Bronchial epithelial cell (primary cell): ENCODE data around the gene RIMBP2. TPM values are rescaled to one million over a fixed set of nuclear protein-coding genes. Genes with fewer than 3 reads are reported as not detected.

Source experiments
- DNase-seq: peaks from one replicate; pipeline ENCODE4 v3.0.0-alpha.2; 2010; ENCODE audit warnings: low read depth
- FAIRE-seq: peaks from 2 replicates; lab custom pipeline; 2011; peaks lifted over from hg19 to GRCh38; lab: Jason Lieb, UNC
- H3K27me3 ChIP-seq: 2 replicates; pipeline ENCODE4 v1.5.1; 2011; ENCODE audit warnings: low read length; ENCODE audit not compliant: control insufficient read depth, insufficient read depth
- H3K36me3 ChIP-seq: 2 replicates; pipeline ENCODE4 v1.5.1; 2011; ENCODE audit warnings: low read length; ENCODE audit not compliant: control insufficient read depth, insufficient read depth
- H3K4me3 ChIP-seq: 2 replicates; pipeline ENCODE4 v1.5.1; 2011; ENCODE audit warnings: mild to moderate bottlenecking, low read depth, low read length, control low read depth
- total RNA-seq: library from RNA; depleted of rRNA; stranded (reverse); fragments of >200 nt; gene quantifications from 2 replicates; pipeline ENCODE4 v1.2.1, GENCODE V29; 2014
- TF ChIP-seq, protein P1 (sequence below): IDR thresholded peaks from 2 replicates; pipeline ENCODE4 v1.5.1; 2011; ENCODE audit warnings: mild to moderate bottlenecking, moderate library complexity, low read length, control low read depth, inconsistent platforms; ENCODE audit not compliant: insufficient read depth, severe bottlenecking

The RIMBP2 gene
- total RNA-seq, 1 donor from 2014 or later, result not detected

GRCh38 chr12:130421896-130422295 lies 294.2 kb downstream of the RIMBP2 start:
- DNase-seq (no peak), FAIRE-seq (no peak)
- Histone ChIP-seq H3K4me3 (no peak overlapping the region), H3K27me3 (no peaks in the 10 kb centered on the region), H3K36me3 (no peaks in the 10 kb centered on the region)
- TF ChIP-seq, protein P1, sequence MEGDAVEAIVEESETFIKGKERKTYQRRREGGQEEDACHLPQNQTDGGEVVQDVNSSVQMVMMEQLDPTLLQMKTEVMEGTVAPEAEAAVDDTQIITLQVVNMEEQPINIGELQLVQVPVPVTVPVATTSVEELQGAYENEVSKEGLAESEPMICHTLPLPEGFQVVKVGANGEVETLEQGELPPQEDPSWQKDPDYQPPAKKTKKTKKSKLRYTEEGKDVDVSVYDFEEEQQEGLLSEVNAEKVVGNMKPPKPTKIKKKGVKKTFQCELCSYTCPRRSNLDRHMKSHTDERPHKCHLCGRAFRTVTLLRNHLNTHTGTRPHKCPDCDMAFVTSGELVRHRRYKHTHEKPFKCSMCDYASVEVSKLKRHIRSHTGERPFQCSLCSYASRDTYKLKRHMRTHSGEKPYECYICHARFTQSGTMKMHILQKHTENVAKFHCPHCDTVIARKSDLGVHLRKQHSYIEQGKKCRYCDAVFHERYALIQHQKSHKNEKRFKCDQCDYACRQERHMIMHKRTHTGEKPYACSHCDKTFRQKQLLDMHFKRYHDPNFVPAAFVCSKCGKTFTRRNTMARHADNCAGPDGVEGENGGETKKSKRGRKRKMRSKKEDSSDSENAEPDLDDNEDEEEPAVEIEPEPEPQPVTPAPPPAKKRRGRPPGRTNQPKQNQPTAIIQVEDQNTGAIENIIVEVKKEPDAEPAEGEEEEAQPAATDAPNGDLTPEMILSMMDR, result no peak

DNA sequence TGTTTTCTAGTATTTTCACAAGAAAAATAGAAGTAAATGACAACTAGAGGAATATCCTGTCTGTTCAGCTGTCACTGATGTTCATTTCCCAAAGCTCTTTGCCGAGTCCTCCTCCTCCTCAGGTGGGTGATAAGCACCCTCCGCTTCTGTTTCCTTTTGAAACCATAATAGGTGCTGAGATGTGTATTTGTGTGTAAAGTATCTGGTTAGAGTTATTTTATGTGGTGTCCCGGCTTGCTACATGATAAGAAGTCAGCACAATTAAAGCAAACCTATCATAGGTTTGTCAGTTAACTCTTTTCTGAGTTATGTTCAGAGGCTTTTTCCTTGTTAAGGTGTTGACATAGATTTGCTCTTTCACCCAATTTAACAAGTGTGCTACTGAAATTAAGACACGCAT lies 296.0 kb downstream of the RIMBP2 start:
- TF ChIP-seq, protein P1, result no peak
- DNase-seq (no peak), FAIRE-seq (no peak)
- Histone ChIP-seq H3K27me3 (no peaks in the 10 kb centered on the region), H3K36me3 (no peaks in the 10 kb centered on the region), H3K4me3 (no peak overlapping the region)

DNA sequence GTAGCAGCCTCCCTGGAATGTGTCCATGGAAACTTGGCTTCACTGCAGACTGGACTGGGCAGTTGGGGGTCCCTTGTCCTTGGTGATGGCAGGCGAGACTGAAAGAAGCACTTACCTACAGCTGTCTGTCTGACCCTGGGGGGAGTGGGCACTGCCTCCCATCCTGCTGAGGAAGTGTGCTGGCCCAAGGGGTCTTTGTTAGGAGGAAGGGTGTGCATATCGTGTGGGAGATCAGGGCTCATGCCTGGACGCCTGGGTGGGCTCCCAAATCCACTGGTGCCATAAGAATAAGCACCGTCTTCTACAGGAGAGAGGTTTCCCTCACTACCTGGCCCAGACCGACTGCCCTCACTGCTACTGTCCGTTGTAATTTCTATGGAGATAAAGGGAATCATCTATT lies 297.0 kb downstream of the RIMBP2 start:
- no peak for FAIRE-seq
- TF ChIP-seq, protein P1, result no peak
- no peaks in the 10 kb centered on the region for H3K27me3 ChIP-seq
- no peak for DNase-seq
- H3K4me3 ChIP-seq, result no peak overlapping the region
- H3K36me3 ChIP-seq, result no peaks in the 10 kb centered on the region

GRCh38 chr12:130418251-130418650 lies 297.8 kb downstream of the RIMBP2 start:
- Histone ChIP-seq H3K36me3 (no peaks in the 10 kb centered on the region), H3K27me3 (no peaks in the 10 kb centered on the region), H3K4me3 (no peak overlapping the region)
- TF ChIP-seq, protein P1, result no peak
- no peak for DNase-seq
- FAIRE-seq, result no peak

GRCh38 chr12:130414381-130414780 lies 301.7 kb downstream of the RIMBP2 start:
- no peaks in the 10 kb centered on the region for H3K36me3 ChIP-seq
- FAIRE-seq, result no peak
- H3K27me3 ChIP-seq, result no peaks in the 10 kb centered on the region
- no peak overlapping the region for H3K4me3 ChIP-seq
- TF ChIP-seq, protein P1, result no peak
- DNase-seq, result no peak

GRCh38 chr12:130413909-130414308 lies 302.2 kb downstream of the RIMBP2 start:
- Histone ChIP-seq H3K4me3 (no peak overlapping the region), H3K36me3 (no peaks in the 10 kb centered on the region), H3K27me3 (no peaks in the 10 kb centered on the region)
- TF ChIP-seq, protein P1, result no peak
- FAIRE-seq (no peak), DNase-seq (no peak)
